ENCODE data around the gene FRS2.
A peak's percentile ranks its signal among the peaks of the same experiment; 100 is the strongest.

Gene FRS2

DNA sequence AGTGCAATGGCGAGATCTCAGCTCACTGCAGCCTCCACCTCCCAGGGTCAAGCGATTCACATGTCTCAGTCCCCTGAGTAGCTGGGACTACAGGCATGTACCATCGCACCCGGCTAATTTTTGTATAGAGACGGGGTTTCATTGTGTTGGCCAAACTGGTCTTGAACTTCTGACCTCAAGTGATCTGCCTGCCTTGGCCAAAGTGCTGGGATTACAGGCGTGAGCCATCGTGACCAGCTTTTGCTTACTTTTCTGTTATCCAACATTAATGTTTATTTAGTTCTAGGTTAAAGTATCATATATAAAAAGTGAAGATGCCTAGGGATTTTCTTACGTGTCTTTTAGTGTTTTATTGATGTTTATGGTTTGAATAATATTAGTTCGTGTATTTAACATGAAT is 86.2 kb downstream of the FRS2 start:
- ChIA-PET CTCF (interaction anchor here (1.2 to 7.2 kb wide), 5 partner anchors 9 to 18 kb away, joined by 4 to 47 read pairs (median 21); no protein-coding TSS in a partner anchor), POLR2A (no interaction called here)
- TF ChIP-seq, protein P1, sequence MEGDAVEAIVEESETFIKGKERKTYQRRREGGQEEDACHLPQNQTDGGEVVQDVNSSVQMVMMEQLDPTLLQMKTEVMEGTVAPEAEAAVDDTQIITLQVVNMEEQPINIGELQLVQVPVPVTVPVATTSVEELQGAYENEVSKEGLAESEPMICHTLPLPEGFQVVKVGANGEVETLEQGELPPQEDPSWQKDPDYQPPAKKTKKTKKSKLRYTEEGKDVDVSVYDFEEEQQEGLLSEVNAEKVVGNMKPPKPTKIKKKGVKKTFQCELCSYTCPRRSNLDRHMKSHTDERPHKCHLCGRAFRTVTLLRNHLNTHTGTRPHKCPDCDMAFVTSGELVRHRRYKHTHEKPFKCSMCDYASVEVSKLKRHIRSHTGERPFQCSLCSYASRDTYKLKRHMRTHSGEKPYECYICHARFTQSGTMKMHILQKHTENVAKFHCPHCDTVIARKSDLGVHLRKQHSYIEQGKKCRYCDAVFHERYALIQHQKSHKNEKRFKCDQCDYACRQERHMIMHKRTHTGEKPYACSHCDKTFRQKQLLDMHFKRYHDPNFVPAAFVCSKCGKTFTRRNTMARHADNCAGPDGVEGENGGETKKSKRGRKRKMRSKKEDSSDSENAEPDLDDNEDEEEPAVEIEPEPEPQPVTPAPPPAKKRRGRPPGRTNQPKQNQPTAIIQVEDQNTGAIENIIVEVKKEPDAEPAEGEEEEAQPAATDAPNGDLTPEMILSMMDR (IDR thresholded peaks at IDR 0.05; ENCODE audit: control extremely low read depth, extremely low read depth, low read depth, missing control alignments): no peak
- no peak for DNase-seq (ENCODE audit: extremely low spot score)

DNA sequence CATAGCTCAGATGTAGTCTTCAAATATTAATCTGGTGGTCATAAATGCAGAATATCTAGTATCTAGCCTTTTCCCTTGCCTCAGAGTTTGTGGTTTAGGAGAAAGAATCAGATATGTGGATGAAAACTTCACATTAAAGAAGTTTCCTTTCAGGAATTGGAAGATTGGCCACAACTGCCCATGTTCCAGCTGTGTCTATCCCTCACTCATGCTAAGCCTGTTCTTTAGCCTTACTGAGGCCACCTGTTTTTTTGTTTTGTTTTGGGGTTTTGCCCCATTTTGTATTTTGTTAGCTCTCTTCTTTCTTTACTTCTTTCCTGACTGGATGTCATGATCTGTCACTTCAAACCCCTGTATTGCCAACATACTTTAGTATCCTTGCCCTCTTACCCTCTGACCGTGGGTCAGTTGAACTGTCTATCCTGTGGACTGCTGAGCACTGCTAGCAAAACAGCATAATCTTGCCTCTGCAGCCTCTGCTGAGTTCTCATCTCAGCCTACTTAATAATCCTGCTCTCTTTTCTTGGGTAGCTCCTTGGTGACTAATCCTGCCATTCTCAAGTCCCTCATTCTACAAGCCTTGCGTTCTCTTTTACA is 93.1 kb downstream of the FRS2 start:
- TF ChIP-seq, protein P1 (IDR thresholded peaks at IDR 0.05; ENCODE audit: control extremely low read depth, extremely low read depth, low read depth, missing control alignments): no peak
- POLR2A ChIA-PET: no interaction called here
- no peak for DNase-seq (ENCODE audit: extremely low spot score)
- CTCF ChIA-PET: interaction anchor here (1.2 to 7.2 kb wide), 7 partner anchors 8 to 206 kb away, joined by 3 to 47 read pairs (median 4); partner anchors contain the start of gene CCT2

DNA sequence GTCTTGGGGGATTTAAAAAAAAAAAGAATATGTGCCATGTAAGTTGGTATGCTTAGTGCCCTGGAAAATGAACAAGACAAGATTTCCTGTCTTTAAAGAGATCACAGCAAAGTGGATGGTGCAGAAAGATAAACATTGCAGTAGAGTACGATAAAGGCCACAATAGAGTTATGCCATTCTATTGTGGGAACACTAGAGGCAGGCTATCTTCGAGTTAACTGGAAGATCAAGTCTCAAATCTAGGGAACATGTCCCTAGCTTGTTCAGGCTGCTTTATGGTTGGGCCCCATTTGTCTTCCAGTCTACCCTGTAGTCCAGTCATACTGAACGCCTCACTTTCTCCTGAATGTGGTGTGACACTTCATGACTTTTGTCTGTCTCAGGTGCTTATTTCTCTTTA is 96.4 kb downstream of the FRS2 start:
- POLR2A ChIA-PET: no interaction called here
- no peak for DNase-seq (ENCODE audit: extremely low spot score)
- CTCF ChIA-PET: interaction anchor here (1.2 to 5.1 kb wide), 7 partner anchors 9 to 24 kb away, joined by 3 to 21 read pairs (median 5); no protein-coding TSS in a partner anchor
- TF ChIP-seq, protein P1 (IDR thresholded peaks at IDR 0.05; ENCODE audit: control extremely low read depth, extremely low read depth, low read depth, missing control alignments): no peak

DNA sequence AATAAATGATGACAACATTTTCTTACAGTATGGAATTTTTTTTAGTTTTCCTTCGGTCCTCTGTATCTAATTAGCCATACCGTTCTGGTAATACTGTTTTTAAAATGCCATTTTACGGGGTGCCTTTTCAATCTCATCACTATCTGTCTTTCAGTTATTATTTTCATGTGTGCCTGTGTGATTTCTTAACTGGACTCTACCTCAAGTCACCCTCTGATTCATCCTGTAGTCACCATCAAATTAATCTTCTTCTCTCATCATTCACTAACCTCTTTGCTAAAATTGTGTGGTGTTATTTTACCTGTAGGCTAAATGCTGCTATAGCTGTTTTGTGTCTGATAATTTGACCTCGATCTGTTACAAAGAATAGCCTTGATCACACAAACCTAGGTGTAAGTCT is 99.0 kb downstream of the FRS2 start:
- DNase-seq (ENCODE audit: extremely low spot score): no peak
- TF ChIP-seq, protein P1 (IDR thresholded peaks at IDR 0.05; ENCODE audit: control extremely low read depth, extremely low read depth, low read depth, missing control alignments): no peak
- POLR2A ChIA-PET: no interaction called here
- CTCF ChIA-PET: interaction anchor here (0.7 to 5.4 kb wide), 16 partner anchors 9 to 415 kb away, joined by 3 to 76 read pairs (median 4); partner anchors contain the start of genes CCT2 and FRS2

DNA sequence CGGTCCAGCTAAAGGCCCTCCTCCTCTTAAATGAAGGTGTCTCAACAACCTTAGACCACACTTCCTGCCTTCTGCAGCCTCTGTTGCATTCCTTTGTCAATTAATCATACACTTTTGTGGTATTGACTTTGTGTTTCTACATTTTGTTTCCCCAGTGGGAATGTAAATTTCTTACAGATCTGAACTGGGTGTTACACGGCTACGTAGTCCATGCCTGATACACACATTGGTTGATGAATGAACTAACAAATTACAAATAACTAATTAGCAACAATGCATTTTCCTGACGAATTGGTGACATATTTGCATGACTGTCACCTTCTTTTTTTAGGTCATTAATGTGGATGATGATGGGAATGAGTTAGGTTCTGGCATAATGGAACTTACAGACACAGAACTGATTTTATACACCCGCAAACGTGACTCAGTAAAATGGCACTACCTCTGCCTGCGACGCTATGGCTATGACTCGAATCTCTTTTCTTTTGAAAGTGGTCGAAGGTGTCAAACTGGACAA is 99.9 kb downstream of the FRS2 start:
- ChIA-PET CTCF (interaction anchor here (0.9 to 5.4 kb wide), 24 partner anchors 10 to 414 kb away, joined by 3 to 76 read pairs (median 6); partner anchors contain the start of genes CCT2 and FRS2), POLR2A (no interaction called here)
- no peak for DNase-seq (ENCODE audit: extremely low spot score)
- TF ChIP-seq, protein P1 (IDR thresholded peaks at IDR 0.05; ENCODE audit: control extremely low read depth, extremely low read depth, low read depth, missing control alignments): no peak

DNA sequence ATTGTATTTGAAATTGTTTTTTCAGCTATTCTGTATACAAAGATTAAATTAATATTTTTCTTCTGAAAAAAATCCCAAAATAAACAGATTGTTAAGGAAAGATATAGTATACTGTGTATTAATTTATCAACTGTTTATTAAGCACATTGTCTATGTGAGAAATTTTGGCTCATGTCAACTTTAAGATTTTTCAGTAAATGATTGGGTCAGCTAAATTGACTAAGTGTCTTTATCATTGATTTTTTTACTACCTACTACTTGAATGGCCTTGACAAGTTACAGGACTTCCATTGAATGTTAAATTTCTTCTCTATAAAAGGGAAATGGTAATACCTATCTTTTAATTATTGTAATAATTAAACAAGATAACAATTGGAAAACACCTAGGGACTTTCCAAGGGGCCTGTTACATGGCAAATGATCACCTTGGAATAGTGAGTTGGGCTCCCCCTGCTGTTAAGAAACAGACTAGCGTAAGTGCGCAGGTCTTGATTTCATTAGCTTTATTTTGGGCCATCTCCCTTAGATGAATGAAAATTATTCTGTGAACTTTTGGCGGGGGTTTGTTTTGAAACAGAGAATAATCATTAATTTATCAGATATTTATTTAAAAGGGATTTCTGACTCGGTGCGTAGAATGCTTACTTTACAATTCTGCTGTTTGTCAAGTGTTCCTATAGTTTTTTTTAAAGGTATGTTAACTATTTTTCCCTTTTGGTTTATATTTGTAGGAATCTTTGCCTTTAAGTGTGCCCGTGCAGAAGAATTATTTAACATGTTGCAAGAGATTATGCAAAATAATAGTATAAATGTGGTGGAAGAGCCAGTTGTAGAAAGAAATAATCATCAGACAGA is 100.6 kb downstream of the FRS2 start:
- TF ChIP-seq, protein P1 (IDR thresholded peaks at IDR 0.05; ENCODE audit: control extremely low read depth, extremely low read depth, low read depth, missing control alignments): peak; percentile 70
- ChIA-PET POLR2A (no interaction called here), CTCF (interaction anchor here (0.7 to 5.4 kb wide), 33 partner anchors 11 to 415 kb away, joined by 3 to 76 read pairs (median 5); partner anchors contain the start of genes CCT2 and FRS2)
- DNase-seq (ENCODE audit: extremely low spot score): peak; percentile 52

All from GM10248 (cell line).